Mesodermal cell (in vitro differentiated cells): ENCODE measurements around the gene ARHGAP10.

Experiments used
- H3K27ac ChIP-seq: 2 replicates; pipeline ENCODE4 v1.7.0; 2013; ENCODE audit warnings: mild to moderate bottlenecking, low read depth, low read length, moderate library complexity; ENCODE audit not compliant: severe bottlenecking
- H3K36me3 ChIP-seq: 2 replicates; pipeline ENCODE4 v1.7.1; 2013; ENCODE audit warnings: mild to moderate bottlenecking, low read length, moderate library complexity; ENCODE audit not compliant: control insufficient read depth, insufficient read depth
- H3K4me1 ChIP-seq: one replicate; pipeline ENCODE4 v1.7.1; 2013; ENCODE audit warnings: mild to moderate bottlenecking, low read length; ENCODE audit not compliant: insufficient read depth, control insufficient read depth, poor library complexity, severe bottlenecking
- H3K4me3 ChIP-seq: 2 replicates; pipeline ENCODE4 v1.7.0; 2013; ENCODE audit warnings: low read length, control low read depth, mild to moderate bottlenecking; ENCODE audit not compliant: insufficient read depth, poor library complexity, severe bottlenecking; ENCODE audit errors: extremely low read depth
- H3K9me3 ChIP-seq: 2 replicates; pipeline ENCODE4 v1.7.1; 2013; ENCODE audit warnings: mild to moderate bottlenecking, low read length, moderate library complexity; ENCODE audit not compliant: control insufficient read depth
- WGBS, 2 experiments: methylation state at CpG; one replicate each; pipeline ENCODE4 v1.1.5; 2013; ENCODE audit warnings: missing lambda C conversion rate in 2 of 2; ENCODE audit not compliant: insufficient coverage in 2 of 2; 5-methylcytosine and 5-hydroxymethylcytosine counted together

The ARHGAP10 gene

GRCh38 chr4:147969573-147970385 lies 237.9 kb downstream of the ARHGAP10 start:
- Histone ChIP-seq H3K4me1 (peaks cover 9% of the 10 kb centered on the region), H3K4me3 (no peak overlapping the region), H3K27ac (peak overlapping the region; percentile 77), H3K36me3 (peaks cover 12% of the 10 kb centered on the region), H3K9me3 (no peaks in the 10 kb centered on the region)
- 88 to 89% methylated on average over 8 to 10 of the region's 11 CpGs for WGBS, 2 experiments

GRCh38 chr4:147971116-147971515 lies 239.2 kb downstream of the ARHGAP10 start:
- Histone ChIP-seq H3K36me3 (peaks cover 12% of the 10 kb centered on the region), H3K9me3 (no peaks in the 10 kb centered on the region), H3K4me3 (no peak overlapping the region), H3K4me1 (peaks cover 9% of the 10 kb centered on the region), H3K27ac (no peak overlapping the region)
- 94 to 100% methylated on average over 2 to 3 of the region's 4 CpGs for WGBS, 2 experiments

DNA sequence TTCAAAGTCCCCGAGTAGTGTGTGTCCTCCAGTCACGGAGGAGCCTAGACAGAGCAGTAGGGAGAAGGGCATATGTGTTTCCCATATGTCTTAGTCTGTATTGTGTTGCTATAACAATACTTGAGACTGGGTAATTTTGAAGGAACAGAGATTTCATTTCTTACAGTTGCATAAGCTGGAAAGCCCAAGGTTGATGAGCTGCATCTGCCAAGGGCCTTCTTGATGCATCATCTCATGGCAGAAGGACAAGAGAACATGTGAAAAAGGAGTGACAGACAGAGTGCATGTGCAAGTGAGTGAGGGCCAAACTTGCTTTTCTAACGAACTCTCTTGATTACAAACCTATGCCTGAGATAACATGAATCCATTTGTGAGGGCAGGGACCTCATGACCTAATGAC lies 243.4 kb downstream of the ARHGAP10 start:
- peaks cover 3% of the 10 kb centered on the region for H3K36me3 ChIP-seq
- no peak overlapping the region for H3K4me3 ChIP-seq
- H3K4me1 ChIP-seq = no peaks in the 10 kb centered on the region
- 90 to 94% methylated on average over 2 to 3 of the region's 3 CpGs for WGBS, 2 experiments
- H3K27ac ChIP-seq = no peak overlapping the region
- no peaks in the 10 kb centered on the region for H3K9me3 ChIP-seq

DNA sequence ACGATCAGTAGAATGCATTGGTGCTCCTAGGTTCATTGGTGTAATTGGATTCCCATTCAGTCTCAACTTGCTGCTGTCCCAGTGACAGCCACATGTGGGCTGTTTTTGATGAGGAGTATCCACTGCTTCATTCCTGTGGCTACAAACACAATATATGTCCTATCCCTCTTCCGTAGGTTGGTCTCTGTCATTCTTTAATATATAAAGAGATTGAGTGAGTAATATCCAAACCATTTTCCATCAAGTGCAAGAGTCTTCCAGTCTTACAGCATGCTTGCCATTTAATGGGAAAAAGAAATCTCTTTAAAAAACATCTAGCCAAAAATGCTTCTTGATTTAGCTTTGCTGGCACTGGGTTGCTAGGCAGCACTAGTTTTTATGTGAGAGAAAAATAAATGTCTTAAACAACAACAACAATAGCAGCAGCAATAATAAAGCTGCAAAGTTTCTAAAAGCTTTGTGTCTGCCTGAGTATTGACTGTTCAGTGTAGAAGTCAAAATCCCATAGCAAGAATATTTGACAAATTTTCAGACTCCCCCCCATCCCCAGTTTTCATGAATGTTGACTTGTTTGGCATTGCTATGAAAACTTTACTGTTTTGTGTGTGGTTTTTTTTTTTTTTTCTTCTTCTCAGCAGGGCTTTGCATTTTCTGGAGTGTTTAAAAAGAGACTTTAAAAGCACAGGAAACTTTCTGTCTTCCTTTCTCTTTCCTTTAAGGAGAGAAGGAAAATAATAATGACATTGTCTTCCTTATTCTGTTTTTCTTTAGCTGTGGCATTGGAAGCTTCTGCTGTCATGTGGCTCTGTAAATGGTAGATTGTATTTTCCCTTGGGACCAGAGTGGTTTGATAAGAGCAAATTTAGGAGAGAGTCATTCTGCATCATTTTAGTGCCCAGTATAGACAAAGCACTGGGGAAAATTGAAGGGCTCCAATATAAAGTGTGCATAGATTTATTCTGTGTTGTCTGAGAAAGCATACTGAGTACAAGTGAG lies 244.3 kb downstream of the ARHGAP10 start:
- WGBS, 2 experiments = 83 to 100% methylated on average over 1 of the region's 2 CpGs
- no peak overlapping the region for H3K27ac ChIP-seq
- H3K4me3 ChIP-seq = no peak overlapping the region
- no peaks in the 10 kb centered on the region for H3K4me1 ChIP-seq
- no peaks in the 10 kb centered on the region for H3K9me3 ChIP-seq
- peaks cover 3% of the 10 kb centered on the region for H3K36me3 ChIP-seq

- Histone ChIP-seq H3K4me1 (no peaks in the 10 kb centered on the region), H3K27ac (no peak overlapping the region), H3K4me3 (no peak overlapping the region), H3K9me3 (no peaks in the 10 kb centered on the region), H3K36me3 (no peaks in the 10 kb centered on the region)
- WGBS, 2 experiments = no CpG with 5 or more reads among the region's 3 CpGs
Measured at GRCh38 chr4:147980586-147980985, 248.7 kb downstream of the ARHGAP10 start.

DNA sequence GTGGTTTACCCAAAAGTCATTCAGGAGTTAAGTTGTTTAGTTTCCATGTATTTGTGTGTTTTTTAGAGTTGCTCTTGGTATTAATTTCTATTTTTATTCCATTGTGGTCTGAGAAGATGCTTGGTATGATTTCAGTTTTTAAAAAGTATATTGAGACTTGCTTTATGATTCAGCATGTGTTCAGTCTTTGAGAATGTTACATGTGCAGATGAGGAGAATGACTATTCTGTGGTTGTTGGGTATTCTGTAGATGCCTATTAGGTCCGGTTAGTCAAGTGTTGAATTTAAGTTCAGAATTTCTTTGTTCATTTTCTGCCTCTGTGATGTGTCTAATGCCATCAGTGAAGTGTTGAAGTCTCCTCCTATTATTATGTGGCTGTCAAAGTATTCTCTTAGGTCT lies 249.4 kb downstream of the ARHGAP10 start:
- H3K4me1 ChIP-seq = no peaks in the 10 kb centered on the region
- H3K27ac ChIP-seq = no peak overlapping the region
- WGBS, 2 experiments = 100% methylated on average over 1 of the region's 1 CpG; no CpG with 5 or more reads in 1 of the 2 experiments
- no peaks in the 10 kb centered on the region for H3K9me3 ChIP-seq
- no peak overlapping the region for H3K4me3 ChIP-seq
- H3K36me3 ChIP-seq = no peaks in the 10 kb centered on the region

DNA sequence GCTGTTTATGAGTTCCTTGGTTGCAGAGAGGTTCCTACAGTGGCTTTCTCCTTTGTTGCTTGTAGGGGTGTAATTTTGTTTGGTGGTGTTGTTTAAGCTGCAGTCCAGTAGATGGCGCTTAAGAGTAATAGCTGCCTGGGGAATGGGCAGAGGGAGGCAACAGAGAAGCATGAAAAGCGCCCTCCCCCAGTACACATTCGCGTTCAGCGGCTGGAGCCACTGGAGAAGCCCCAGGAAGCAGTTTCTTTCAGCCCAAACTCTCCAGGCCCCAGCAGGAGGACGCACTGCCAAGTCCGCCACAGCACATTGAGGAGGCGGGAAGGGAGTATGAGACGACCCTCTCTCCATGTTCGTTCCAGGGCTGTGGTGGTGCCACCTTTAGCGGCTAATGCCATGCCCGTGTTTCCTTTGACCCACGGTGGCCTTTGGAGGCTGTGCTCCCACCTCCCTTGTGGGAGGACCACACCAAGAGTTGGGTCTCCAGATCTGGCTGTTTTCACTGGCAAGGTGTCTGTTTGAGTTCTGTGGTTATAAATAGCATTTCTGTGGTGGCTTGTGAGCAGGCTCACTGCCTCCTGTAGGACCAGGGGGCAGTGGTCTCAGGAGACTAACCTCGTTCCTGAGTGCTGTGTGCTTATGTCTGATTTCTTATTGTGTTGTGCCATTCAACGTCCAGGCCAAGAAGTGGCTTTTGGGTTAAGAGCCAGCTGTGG lies 252.3 kb downstream of the ARHGAP10 start:
- Histone ChIP-seq H3K4me1 (no peaks in the 10 kb centered on the region), H3K9me3 (no peaks in the 10 kb centered on the region), H3K4me3 (no peak overlapping the region), H3K27ac (no peak overlapping the region), H3K36me3 (no peaks in the 10 kb centered on the region)
- WGBS, 2 experiments = 51 to 69% methylated on average over 11 to 13 of the region's 15 CpGs

- H3K4me1 ChIP-seq = no peaks in the 10 kb centered on the region
- H3K4me3 ChIP-seq = no peak overlapping the region
- WGBS, 2 experiments = 94 to 100% methylated on average over 2 of the region's 2 CpGs
- no peaks in the 10 kb centered on the region for H3K9me3 ChIP-seq
- no peak overlapping the region for H3K27ac ChIP-seq
- no peaks in the 10 kb centered on the region for H3K36me3 ChIP-seq
Measured at GRCh38 chr4:147984778-147985138, 252.9 kb downstream of the ARHGAP10 start.

DNA sequence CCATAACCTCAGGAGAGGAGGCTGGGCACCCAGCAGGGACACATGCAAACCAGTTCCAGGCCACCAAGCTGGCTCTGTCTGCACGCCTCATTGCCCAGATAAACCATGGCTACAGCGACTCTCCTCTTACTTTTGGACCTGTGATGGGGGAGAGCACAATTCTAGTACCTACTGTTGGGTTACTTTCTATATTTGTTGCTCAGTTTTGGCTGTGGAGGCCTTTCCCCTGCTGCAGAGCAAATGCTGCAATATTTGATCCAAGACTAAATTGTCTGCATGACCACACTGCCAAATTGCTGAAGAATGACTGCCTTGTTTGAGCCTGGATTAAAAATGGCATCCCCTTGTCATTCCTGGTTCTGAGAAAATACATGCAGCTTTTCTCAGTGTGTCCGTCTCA lies 253.5 kb downstream of the ARHGAP10 start:
- Histone ChIP-seq H3K36me3 (peaks cover 5% of the 10 kb centered on the region), H3K27ac (no peak overlapping the region), H3K4me3 (no peak overlapping the region), H3K9me3 (no peaks in the 10 kb centered on the region), H3K4me1 (no peaks in the 10 kb centered on the region)
- 89 to 91% methylated on average over 3 of the region's 3 CpGs for WGBS, 2 experiments

DNA sequence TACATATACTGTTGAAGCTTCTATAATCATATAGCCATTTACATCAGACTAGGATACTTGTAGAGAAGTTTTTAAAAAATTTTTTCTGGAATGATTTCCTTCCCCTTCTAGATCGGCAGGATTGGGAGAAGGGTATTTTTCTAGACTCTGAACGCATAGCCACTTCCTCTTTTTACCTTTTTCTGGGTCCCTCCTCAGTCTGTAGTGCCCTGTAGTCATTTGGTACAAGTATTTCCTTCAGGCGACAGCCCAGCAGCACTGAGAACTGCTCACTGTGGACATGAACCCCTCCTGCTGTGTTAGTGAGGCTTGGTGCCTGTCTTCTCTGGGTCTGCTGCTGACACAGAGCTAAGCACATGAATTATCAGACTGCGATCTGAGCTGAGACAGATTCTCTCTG lies 255.4 kb downstream of the ARHGAP10 start:
- no peak overlapping the region for H3K4me3 ChIP-seq
- H3K27ac ChIP-seq = no peak overlapping the region
- no peaks in the 10 kb centered on the region for H3K4me1 ChIP-seq
- H3K9me3 ChIP-seq = no peaks in the 10 kb centered on the region
- WGBS, 2 experiments = 71 to 83% methylated on average over 2 of the region's 4 CpGs
- H3K36me3 ChIP-seq = peaks cover 5% of the 10 kb centered on the region
